Osteocyte (in vitro differentiated cells): ENCODE measurements around the gene PMPCA. TPM values are rescaled to one million over a fixed set of nuclear protein-coding genes. Genes with fewer than 3 reads are reported as not detected.
"Not testable (repeated sequence)": the region's sequence is repeated elsewhere in the genome, so short reads cannot be mapped to it uniquely, and the experiment has no call there.

Experiments used
- DNase-seq: peaks from one replicate; pipeline ENCODE4 v3.0.0; 2021; ENCODE audit warnings: mixed read lengths; ENCODE audit not compliant: unreplicated experiment; ENCODE audit errors: extremely low spot score
- H3K27ac Mint-ChIP-seq: one replicate; pipeline ENCODE4 v1.8.0; 2021; ENCODE audit warnings: mild to moderate bottlenecking, mixed read lengths; ENCODE audit not compliant: unreplicated experiment
- H3K27me3 Mint-ChIP-seq: one replicate; pipeline ENCODE4 v1.8.0; 2021; ENCODE audit warnings: mixed read lengths; ENCODE audit not compliant: unreplicated experiment
- H3K36me3 Mint-ChIP-seq: one replicate; pipeline ENCODE4 v1.8.0; 2021; ENCODE audit warnings: mixed read lengths; ENCODE audit not compliant: unreplicated experiment
- H3K4me1 Mint-ChIP-seq: one replicate; pipeline ENCODE4 v1.8.0; 2021; ENCODE audit warnings: mixed read lengths; ENCODE audit not compliant: unreplicated experiment
- H3K4me3 Mint-ChIP-seq: one replicate; pipeline ENCODE4 v1.8.0; 2021; ENCODE audit warnings: mild to moderate bottlenecking, moderate library complexity, mixed read lengths; ENCODE audit not compliant: unreplicated experiment
- H3K9me3 Mint-ChIP-seq: one replicate; pipeline ENCODE4 v1.8.0; 2021; ENCODE audit warnings: mixed read lengths; ENCODE audit not compliant: unreplicated experiment
- CTCF ChIP-seq: fragments of 200-600 bp; sonication (generic); IDR thresholded peaks from 2 replicates; pipeline ENCODE4 v1.5.0; 2021; ENCODE audit warnings: antibody characterized with exemption, mild to moderate bottlenecking, moderate library complexity
- total RNA-seq: library from RNA; stranded (reverse); gene quantifications from 2 replicates; pipeline ENCODE4 v1.2.1, GENCODE V29; 2021

The PMPCA gene
- total RNA-seq, 1 donor from 2014 or later = 52.8 TPM

GRCh38 chr9:136423432-136424146 is 13.1 kb downstream of the PMPCA start:
- no peak for DNase-seq
- H3K9me3 Mint-ChIP-seq = no peaks in the 10 kb centered on the region
- H3K27ac Mint-ChIP-seq = no peak overlapping the region
- peaks cover 25% of the 10 kb centered on the region for H3K36me3 Mint-ChIP-seq
- no peak overlapping the region for H3K4me3 Mint-ChIP-seq
- no peak for TF ChIP-seq CTCF
- H3K4me1 Mint-ChIP-seq = no peaks in the 10 kb centered on the region
- H3K27me3 Mint-ChIP-seq = no peaks in the 10 kb centered on the region

GRCh38 chr9:136424750-136425362 is 14.4 kb downstream of the PMPCA start:
- Mint-ChIP-seq H3K27ac (no peak overlapping the region), H3K27me3 (no peaks in the 10 kb centered on the region)

GRCh38 chr9:136425367-136425766 is 14.9 kb downstream of the PMPCA start:
- peaks cover 22% of the 10 kb centered on the region for H3K36me3 Mint-ChIP-seq
- peak overlapping the region; percentile 38 for H3K27ac Mint-ChIP-seq
- not testable (repeated sequence) for H3K27me3 Mint-ChIP-seq, H3K4me3 Mint-ChIP-seq, DNase-seq, H3K4me1 Mint-ChIP-seq, H3K9me3 Mint-ChIP-seq

More at GRCh38 chr9:136424750-136425362, 14.4 kb downstream of the PMPCA start:
- Mint-ChIP-seq H3K4me3 (no peak overlapping the region), H3K9me3 (no peaks in the 10 kb centered on the region), H3K4me1 (no peaks in the 10 kb centered on the region), H3K36me3 (peaks cover 21% of the 10 kb centered on the region)
- no peak for DNase-seq
- TF ChIP-seq CTCF = no peak

- Mint-ChIP-seq H3K36me3 (peaks cover 17% of the 10 kb centered on the region), H3K27ac (no peak overlapping the region), H3K4me1 (no peaks in the 10 kb centered on the region), H3K27me3 (no peaks in the 10 kb centered on the region), H3K4me3 (no peak overlapping the region), H3K9me3 (no peaks in the 10 kb centered on the region)
- DNase-seq = no peak
- TF ChIP-seq CTCF = no peak
Observed at GRCh38 chr9:136426787-136427186, 16.3 kb downstream of the PMPCA start.

GRCh38 chr9:136429075-136429628 is 18.7 kb downstream of the PMPCA start:
- H3K36me3 Mint-ChIP-seq = peaks cover 10% of the 10 kb centered on the region
- DNase-seq = no peak
- H3K27me3 Mint-ChIP-seq = no peaks in the 10 kb centered on the region
- no peak overlapping the region for H3K27ac Mint-ChIP-seq
- no peak overlapping the region for H3K4me3 Mint-ChIP-seq
- no peak for TF ChIP-seq CTCF
- no peaks in the 10 kb centered on the region for H3K9me3 Mint-ChIP-seq
- H3K4me1 Mint-ChIP-seq = no peaks in the 10 kb centered on the region
